COLO668 (cell line): ENCODE data around the gene CEND1.
A peak's percentile ranks its signal among the peaks of the same experiment; 100 is the strongest.

Source experiments
- DNase-seq: peaks from one replicate; lab custom pipeline; 2025; ENCODE audit not compliant: unreplicated experiment; lab: John Stamatoyannopoulos, UW

The CEND1 gene

GRCh38 chr11:779955-780532 lies 9.8 kb downstream of the CEND1 start:
- DNase-seq: no peak

- no peak for DNase-seq
Observed at GRCh38 chr11:778976-779954, 10.6 kb downstream of the CEND1 start.

DNA sequence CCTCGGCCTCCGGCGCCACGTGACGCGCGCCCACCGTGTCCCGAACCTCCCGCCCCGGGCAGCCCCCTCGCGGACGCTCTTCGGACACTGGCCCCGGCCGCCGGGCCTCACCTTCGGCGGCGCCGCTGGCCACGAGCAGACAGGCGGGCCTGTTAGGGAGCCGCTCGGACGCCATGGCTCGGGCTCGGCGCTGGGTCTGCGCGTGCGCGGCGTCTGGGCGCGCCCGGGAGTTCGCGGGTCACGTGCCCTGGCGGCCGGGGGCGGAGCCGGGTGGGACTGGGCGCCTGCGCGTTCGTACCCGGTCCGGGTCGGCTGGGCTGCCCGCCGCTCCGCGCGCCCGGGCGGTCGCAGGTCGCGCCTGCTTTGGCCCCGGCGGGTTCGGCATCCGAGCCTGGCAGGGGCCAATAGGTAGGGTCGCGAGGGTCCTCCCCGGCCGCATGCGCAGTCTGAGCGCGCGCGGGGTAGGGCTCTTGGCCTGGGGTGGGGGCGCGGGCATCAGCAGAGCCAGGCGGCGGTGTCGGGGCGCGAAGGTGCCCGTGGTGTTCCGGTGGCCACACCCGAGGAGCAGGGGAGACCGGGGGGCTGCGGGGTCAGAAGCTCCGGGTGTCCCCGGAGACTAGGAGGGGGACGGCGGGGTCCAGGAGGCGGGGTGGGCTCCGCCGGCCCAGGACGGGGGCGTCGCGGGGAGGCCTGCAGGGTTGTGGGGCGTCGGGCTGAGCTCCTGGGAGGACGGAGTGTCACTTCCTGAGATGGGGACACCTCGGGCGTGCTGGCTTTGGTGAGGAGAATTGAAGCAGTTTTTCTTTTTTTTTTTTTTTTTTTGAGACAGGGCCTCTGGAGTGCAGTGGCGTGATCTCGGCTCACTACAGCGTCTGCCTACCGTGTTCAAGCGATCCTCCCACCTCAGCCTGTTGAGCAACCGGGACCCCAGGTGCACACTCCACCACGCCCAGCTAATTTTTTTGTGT lies 12.3 kb downstream of the CEND1 start, which contains the start of gene GATD1:
TSS of gene GATD1 (minus strand) at position 200 of the 968 bp plus-strand sequence. CDS start at position 175, 25 bp downstream.
- peak; percentile 79 for DNase-seq

DNA sequence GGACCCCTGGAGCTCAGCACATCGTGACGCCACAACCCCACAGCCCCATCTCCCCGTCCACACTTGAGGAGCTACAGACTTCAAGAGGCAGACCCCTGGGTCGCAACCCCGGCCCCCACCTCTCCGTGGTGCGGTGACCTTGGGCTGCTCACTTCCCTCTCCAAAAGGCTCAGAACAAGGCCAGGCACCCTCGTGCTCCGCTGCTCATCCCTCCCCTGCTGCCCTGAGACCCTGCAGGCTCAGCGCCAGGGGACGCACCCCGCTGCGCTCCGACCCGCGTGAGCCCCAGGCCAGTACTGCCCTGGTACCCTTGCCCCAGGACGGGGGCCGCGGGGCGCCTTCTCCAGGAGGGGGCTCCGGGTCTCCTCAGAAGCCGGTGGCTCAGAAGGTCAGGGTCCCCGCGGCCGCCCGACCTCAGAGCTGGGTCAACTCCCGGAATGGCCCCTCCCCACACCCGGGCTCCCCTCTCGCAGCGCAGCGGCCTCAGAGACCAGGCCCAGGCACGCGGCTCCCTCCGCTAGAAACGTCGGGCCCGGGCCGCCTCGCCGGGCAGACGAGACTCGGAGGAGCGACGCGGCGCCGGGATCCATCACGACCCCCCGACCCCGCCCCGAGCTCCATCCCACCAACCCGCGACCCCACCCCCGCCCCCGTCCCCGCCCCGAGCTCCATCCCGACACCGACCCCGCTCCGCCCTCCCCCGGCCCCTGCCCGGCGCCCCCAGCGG lies 13.2 kb downstream of the CEND1 start:
- peak; percentile 35 for DNase-seq

- DNase-seq: no peak
Observed at GRCh38 chr11:776263-776560, 13.7 kb downstream of the CEND1 start.

GRCh38 chr11:774873-775592 lies 14.9 kb downstream of the CEND1 start:
- no peak for DNase-seq

DNA sequence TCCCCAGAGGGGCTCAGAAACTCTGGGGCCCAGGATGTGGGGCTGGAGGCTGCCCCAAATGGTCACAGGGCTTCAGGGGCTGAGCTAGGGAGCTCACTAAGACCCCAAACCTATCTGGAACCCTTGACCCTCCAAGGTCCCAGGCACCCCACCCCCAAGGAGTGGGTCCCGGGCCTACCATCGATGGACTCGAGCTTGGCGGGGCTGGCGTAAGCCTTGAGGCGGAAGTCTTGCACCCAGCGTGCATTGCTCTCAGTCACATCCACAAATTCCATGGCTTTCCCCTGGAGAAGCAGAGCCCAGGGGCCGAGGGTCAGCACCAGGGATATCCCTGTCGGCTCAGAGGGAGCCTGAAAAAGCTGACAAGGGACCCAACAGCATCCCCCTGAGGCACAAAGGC lies 16.1 kb downstream of the CEND1 start:
- no peak for DNase-seq

- no peak for DNase-seq
Observed at GRCh38 chr11:773425-773824, 16.5 kb downstream of the CEND1 start.

GRCh38 chr11:772429-773390 lies 17.2 kb downstream of the CEND1 start:
- DNase-seq: no peak

DNA sequence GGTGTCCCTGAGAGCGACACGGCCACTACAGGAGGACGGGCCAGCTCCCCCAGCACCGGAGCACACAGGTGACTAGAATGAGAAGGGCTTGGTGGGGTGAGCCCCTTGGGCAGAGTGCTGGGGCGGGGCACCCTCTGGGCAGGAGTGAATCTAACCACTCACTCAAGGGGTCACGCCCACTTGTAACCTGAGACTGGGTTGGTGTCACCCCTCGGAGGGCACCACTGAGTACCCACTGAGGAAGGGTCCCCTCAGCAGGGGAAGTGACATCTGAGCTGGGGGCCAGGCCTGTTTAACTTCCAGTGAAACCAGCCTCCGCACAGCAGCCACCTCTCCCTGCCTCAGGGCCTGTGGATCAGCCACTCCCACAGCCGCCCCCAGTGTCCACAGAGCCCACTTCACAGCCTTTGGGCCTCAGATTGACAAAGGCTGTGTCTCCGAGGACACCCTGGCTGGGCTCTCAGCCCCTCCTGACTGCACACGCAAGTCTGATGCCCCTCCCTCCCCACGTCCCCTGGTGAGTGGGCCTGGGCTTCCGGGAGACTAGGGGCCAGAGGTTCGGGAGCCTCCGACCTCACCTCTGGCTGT lies 18.2 kb downstream of the CEND1 start:
- no peak for DNase-seq

GRCh38 chr11:770642-771616 lies 19.0 kb downstream of the CEND1 start:
- no peak for DNase-seq

- no peak for DNase-seq
Observed at GRCh38 chr11:769887-770641, 19.8 kb downstream of the CEND1 start.

DNA sequence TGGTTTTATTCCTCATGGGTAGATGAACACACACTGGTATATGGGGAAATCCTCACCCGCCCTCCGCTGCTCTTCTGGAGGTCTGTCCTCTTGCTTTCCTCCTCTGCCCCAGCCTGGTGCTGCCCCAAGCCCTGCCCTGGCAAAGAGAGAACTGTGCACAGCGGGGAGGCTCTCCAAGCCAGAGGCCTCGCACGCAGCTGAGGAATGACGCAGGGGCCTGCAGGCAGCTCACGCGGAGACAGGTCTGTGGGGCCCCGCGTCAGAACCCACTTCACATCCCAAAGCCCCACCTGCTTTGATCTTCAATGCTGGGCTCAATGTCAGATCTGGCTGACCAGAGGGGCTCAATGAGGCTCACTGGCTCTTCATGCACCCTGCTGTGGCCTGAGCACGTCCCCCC lies 22.7 kb downstream of the CEND1 start:
- DNase-seq: no peak

DNA sequence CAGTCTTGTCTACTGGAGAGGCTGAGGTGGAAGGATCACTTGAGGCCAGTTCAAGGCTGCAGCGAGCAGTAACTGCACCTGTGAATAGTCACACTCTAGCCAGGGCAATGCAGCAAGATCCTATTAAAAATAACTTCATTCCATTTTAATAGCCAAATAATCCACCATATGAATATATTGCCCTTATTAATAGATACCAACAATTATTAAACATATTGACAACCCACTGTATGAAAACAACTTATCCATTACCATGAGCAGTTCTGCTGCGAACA lies 23.0 kb downstream of the CEND1 start:
- no peak for DNase-seq

GRCh38 chr11:766106-766935 lies 23.6 kb downstream of the CEND1 start:
- DNase-seq: no peak

DNA sequence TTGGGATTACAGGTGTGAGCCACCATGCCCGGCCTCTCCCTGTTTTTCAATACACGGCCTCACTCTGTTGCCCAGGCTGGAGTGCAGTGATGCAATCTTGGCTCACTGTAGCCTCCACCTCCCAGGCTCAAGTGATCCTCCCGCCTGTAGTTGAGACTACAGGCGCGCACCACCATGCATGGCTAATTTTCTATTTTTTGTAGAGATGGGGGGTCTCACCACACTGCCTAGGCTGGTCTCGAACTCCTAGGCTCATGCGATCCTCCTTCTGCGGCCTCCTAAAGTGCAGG lies 24.1 kb downstream of the CEND1 start:
- no peak for DNase-seq
